HepG2 (cell line): ENCODE results near the gene BLOC1S4. TPM values are rescaled to one million over a fixed set of nuclear protein-coding genes. Genes with fewer than 3 reads are reported as not detected.

Experiments
- ATAC-seq: fragments of 200-7000 bp; cut with Tn5 transposase; 3 replicates; pipeline ENCODE4 v1.9.1; 2020; ENCODE audit warnings: mild to moderate bottlenecking, moderate library complexity
- BruUV-seq: library from RNA; stranded (reverse); fragments of 400-500 nt; replicated peaks from 2 replicates; lab custom pipeline; 2021; lab: Mats Ljungman, UMichigan
- CTCF ChIA-PET: fragments of 300-600 bp; formaldehyde crosslinking; extraction: SDS; loops from one replicate; lab custom pipeline; 2021; ENCODE audit warnings: low total read pairs, inconsistent platforms, low intra/inter-chr PET ratio; lab: Yijun Ruan, JAX
- POLR2A ChIA-PET: fragments of 350-600 bp; sonication (Branson Sonifier 250); formaldehyde crosslinking; loops from one replicate; lab custom pipeline; 2020; ENCODE audit warnings: antibody characterized with exemption, inconsistent platforms; lab: Yijun Ruan, JAX
- DNase-seq: peaks from one replicate; pipeline ENCODE4 v3.0.0-alpha.2; 2015; ENCODE audit warnings: low spot score
- FAIRE-seq: peaks from 3 replicates; lab custom pipeline; 2011; peaks lifted over from hg19 to GRCh38; lab: Jason Lieb, UNC
- H2AFZ ChIP-seq: one replicate; pipeline ENCODE4 v1.6.1; 2011; ENCODE audit warnings: low read length, inconsistent platforms
- H3K27ac ChIP-seq: fragments of 300-600 bp; 3 replicates; pipeline ENCODE4 v1.8.0; 2011; ENCODE audit warnings: mixed run types, mild to moderate bottlenecking, mixed read lengths, low read length, inconsistent platforms; ENCODE audit not compliant: insufficient read depth; ENCODE audit errors: extremely low read length
- H3K27me3 ChIP-seq, 2 experiments: fragments of 200-600 bp in 1 of 2; 2 replicates in 1 of 2; 3 replicates in 1 of 2; pipeline versions ENCODE4 v1.6.0 to v1.8.0; 2011; ENCODE audit warnings: low read length in 2 of 2, mild to moderate bottlenecking in 2 of 2, moderate library complexity in 2 of 2, inconsistent platforms in 1 of 2; ENCODE audit not compliant: insufficient read depth in 2 of 2, control insufficient read depth in 1 of 2
- H3K36me3 ChIP-seq, 2 experiments: fragments of 200-600 bp in 1 of 2; replicated peaks in 1 of 2; 2 replicates in 1 of 2; 3 replicates in 1 of 2; pipeline versions ENCODE4 v1.5.1 to v1.8.0; 2011; ENCODE audit warnings: low read length in 2 of 2, inconsistent platforms in 1 of 2; ENCODE audit not compliant: insufficient read depth in 2 of 2, control insufficient read depth in 1 of 2
- H3K4me1 ChIP-seq: 2 replicates; pipeline ENCODE4 v1.5.1; 2012; ENCODE audit warnings: low read length, inconsistent platforms; ENCODE audit not compliant: insufficient read depth
- H3K4me2 ChIP-seq: 2 replicates; pipeline ENCODE4 v1.6.0; 2011; ENCODE audit warnings: low read depth, low read length, inconsistent platforms
- H3K4me3 ChIP-seq, 3 experiments: fragments of 200-600 bp in 1 of 3; sonication (generic), shearing (Covaris generic) in 1 of 3; replicated peaks in 1 of 3; 2 replicates each; pipeline ENCODE4 v1.5.1; 2011 to 2016; ENCODE audit warnings: low read length in 3 of 3, inconsistent platforms in 2 of 3, low read depth in 2 of 3, mild to moderate bottlenecking in 2 of 3, control low read depth in 1 of 3, mixed read lengths in 1 of 3; ENCODE audit not compliant: insufficient read depth in 1 of 3
- H3K79me2 ChIP-seq: one replicate; pipeline ENCODE4 v1.6.1; 2011; ENCODE audit warnings: low read length, inconsistent platforms; ENCODE audit not compliant: insufficient read depth
- H3K9ac ChIP-seq: 2 replicates; pipeline ENCODE4 v1.6.0; 2011; ENCODE audit warnings: mild to moderate bottlenecking, low read depth, low read length, inconsistent platforms; ENCODE audit not compliant: insufficient read depth
- H3K9me3 ChIP-seq: 2 replicates; pipeline ENCODE4 v1.5.1; 2012; ENCODE audit warnings: mild to moderate bottlenecking, low read length
- H4K20me1 ChIP-seq: 2 replicates; pipeline ENCODE4 v1.6.0; 2011; ENCODE audit warnings: inconsistent platforms, mild to moderate bottlenecking, low read length, moderate library complexity; ENCODE audit not compliant: insufficient read depth
- HMG20A ChIP-seq: IDR thresholded peaks from 2 replicates; pipeline ENCODE4 v1.6.1; 2016; ENCODE audit warnings: borderline replicate concordance
- HNF1A ChIP-seq, 2 experiments: sonication (generic) in 1 of 2; formaldehyde crosslinking in 1 of 2; IDR thresholded peaks; 2 replicates each; pipeline versions ENCODE4 v1.4.0 to v1.6.1; 2016 to 2020; ENCODE audit warnings: borderline replicate concordance in 1 of 2, low read depth in 1 of 2, mild to moderate bottlenecking in 1 of 2, missing genetic modification reagents in 1 of 2
- HOXA5 ChIP-seq: sonication (generic); formaldehyde crosslinking; IDR thresholded peaks from 2 replicates; pipeline ENCODE4 v1.4.0; 2020; ENCODE audit warnings: missing genetic modification reagents
- JUNB ChIP-seq: sonication (generic); formaldehyde crosslinking; IDR thresholded peaks from 2 replicates; pipeline ENCODE4 v1.8.0; 2022; ENCODE audit warnings: missing genetic modification reagents, mild to moderate bottlenecking, borderline replicate concordance
- MAF1 ChIP-seq: sonication (generic); formaldehyde crosslinking; IDR thresholded peaks from 2 replicates; pipeline ENCODE4 v1.5.0; 2020; ENCODE audit warnings: missing genetic modification reagents, borderline replicate concordance
- MTA1 ChIP-seq: sonication (generic); formaldehyde crosslinking; IDR thresholded peaks from 2 replicates; pipeline ENCODE4 v1.4.0; 2020; ENCODE audit warnings: missing genetic modification reagents, mild to moderate bottlenecking, borderline replicate concordance
- PLRG1 ChIP-seq: fragments of 450-650 bp; conservative IDR thresholded peaks from 2 replicates; pipeline ENCODE4 v1.6.1; 2016
- SETDB1 ChIP-seq: sonication (generic); formaldehyde crosslinking; IDR thresholded peaks from 2 replicates; pipeline ENCODE4 v1.5.1; 2020; ENCODE audit warnings: missing genetic modification reagents, mild to moderate bottlenecking, borderline replicate concordance
- SMYD3 ChIP-seq: sonication (generic); formaldehyde crosslinking; IDR thresholded peaks from 2 replicates; pipeline ENCODE4 v1.8.1; 2023; ENCODE audit warnings: mild to moderate bottlenecking, missing genetic modification reagents
- TBX2 ChIP-seq: sonication (generic); formaldehyde crosslinking; IDR thresholded peaks from 2 replicates; pipeline ENCODE4 v1.5.0; 2020; ENCODE audit warnings: missing genetic modification reagents, mild to moderate bottlenecking, borderline replicate concordance
- YEATS2 ChIP-seq: sonication (generic); formaldehyde crosslinking; IDR thresholded peaks from 2 replicates; pipeline ENCODE4 v1.4.0; 2020; ENCODE audit warnings: missing genetic modification reagents, borderline replicate concordance
- YY1 ChIP-seq: IDR thresholded peaks from 2 replicates; pipeline ENCODE4 v1.6.1; 2011; ENCODE audit warnings: low read length, low read depth, moderate library complexity, mild to moderate bottlenecking; ENCODE audit not compliant: insufficient read depth, insufficient replicate concordance
- ZBTB25 ChIP-seq: IDR thresholded peaks from 2 replicates; pipeline ENCODE4 v1.6.1; 2018; ENCODE audit warnings: missing genetic modification reagents
- ZNF124 ChIP-seq: sonication (generic); formaldehyde crosslinking; IDR thresholded peaks from 2 replicates; pipeline ENCODE4 v1.4.0; 2020; ENCODE audit warnings: missing genetic modification reagents
- ZNF292 ChIP-seq: sonication (generic); formaldehyde crosslinking; IDR thresholded peaks from 2 replicates; pipeline ENCODE4 v1.8.1; 2022; ENCODE audit warnings: mild to moderate bottlenecking, low read depth, missing genetic modification reagents, borderline replicate concordance
- ZNF329 ChIP-seq: sonication (generic); formaldehyde crosslinking; IDR thresholded peaks from 2 replicates; pipeline ENCODE4 v1.9.0; 2021; ENCODE audit warnings: low read depth, mild to moderate bottlenecking, missing genetic modification reagents
- ZNF629 ChIP-seq: sonication (generic); formaldehyde crosslinking; conservative IDR thresholded peaks from 2 replicates; pipeline ENCODE4 v1.5.0; 2020; ENCODE audit warnings: missing genetic modification reagents
- ZNF775 ChIP-seq: sonication (generic); formaldehyde crosslinking; IDR thresholded peaks from 2 replicates; pipeline ENCODE4 v1.4.0; 2020; ENCODE audit warnings: missing genetic modification reagents, mild to moderate bottlenecking, moderate library complexity, borderline replicate concordance
- ZSCAN12 ChIP-seq: sonication (generic); formaldehyde crosslinking; IDR thresholded peaks from 2 replicates; pipeline ENCODE4 v1.9.0; 2021; ENCODE audit warnings: mild to moderate bottlenecking, missing genetic modification reagents
- WGBS: methylation state at CpG from one replicate; pipeline ENCODE4 v1.1.6; 2017; ENCODE audit warnings: low lambda C conversion rate; 5-methylcytosine and 5-hydroxymethylcytosine counted together
- in situ Hi-C: cut with HindIII; loops from 2 replicates; pipeline ENCODE4 v1.10.0; 2017; ENCODE audit warnings: low pct_unique_long_range_greater_than_20kb; ENCODE audit not compliant: extremely low pct_ligation_motif_present
- intact Hi-C: fragments of 100-400 bp; cut with micrococcal nuclease; formaldehyde crosslinking; loops from one replicate; pipeline ENCODE4 v1.10.0; 2022; ENCODE audit not compliant: unreplicated experiment
- polyA plus RNA-seq, 8 experiments: library from polyadenylated mRNA; depleted of rRNA in 3 of 8; stranded (reverse) in 7 of 8; unstranded in 1 of 8; fragments of >200 nt; fragmentation: Illumina TruSeq in 4 of 8; extraction: Trizol in 4 of 8; gene quantifications; 2 replicates each; pipeline versions ENCODE4 v1.2.1 to v1.2.3, GENCODE V29; 2011 to 2016; ENCODE audit warnings: low read depth in 4 of 8, missing spikeins in 1 of 8, mixed read lengths in 1 of 8; ENCODE audit not compliant: insufficient read depth in 1 of 8
- total RNA-seq, 5 experiments: library from RNA; depleted of rRNA; stranded (reverse); fragments of >200 nt; fragmentation: Illumina TruSeq; extraction: Trizol; gene quantifications; 2 replicates each; pipeline ENCODE4 v1.2.3, GENCODE V29; 2016; ENCODE audit warnings: low read depth in 1 of 5

Gene BLOC1S4
- total and polyA plus RNA-seq, 2 of the 13 experiments (the other 11 are each of a cell fraction or from before 2014, with no cell fraction given) = 15.5 to 20.9 TPM

GRCh38 chr4:6721121-6721520, 5.1 kb downstream of the BLOC1S4 start:
- Histone ChIP-seq H3K79me2 (peaks cover 21% of the 10 kb centered on the region), H3K36me3 (no peaks in the 10 kb centered on the region), H3K27me3 (no peaks in the 10 kb centered on the region), H3K4me1 (peaks cover 59% of the 10 kb centered on the region), H3K4me3 (no peak overlapping the region), H3K4me2 (no peak overlapping the region), H3K9me3 (no peaks in the 10 kb centered on the region), H4K20me1 (0 out of 2 replicates have a peak, but pooled peaks cover 8% of the 10 kb centered on the region), H3K9ac (no peak overlapping the region), H3K27ac (no peak overlapping the region), H2AFZ (no peak overlapping the region)
- WGBS = 81% methylated on average over 7 of the region's 10 CpGs
- BruUV-seq = no TSS peak
- ChIA-PET CTCF (interaction anchor here (1.6 to 3.2 kb wide), 2 partner anchors 153 to 350 kb away, joined by 5 to 50 read pairs; no protein-coding TSS in a partner anchor), POLR2A (interaction anchor here (1.4 kb wide), 1 partner anchor 188 kb away, joined by 4 read pairs; the partner anchor contains the start of gene TBC1D14)
- in situ Hi-C loops = loop anchor here (5.0 kb wide), 1 partner anchor 156 kb away; no protein-coding TSS in a partner anchor
- FAIRE-seq = no peak
- no peak for DNase-seq
- intact Hi-C loops = loop anchor here (2.0 to 5.0 kb wide), 2 partner anchors 41 to 58 kb away; no protein-coding TSS in a partner anchor
- no peak for ATAC-seq
- TF ChIP-seq ZNF329 (CRISPR knock-in tag) (no peak), JUNB (no peak), TBX2 (no peak), SETDB1 (CRISPR knock-in tag) (no peak), YY1 (no peak), HNF1A (IDR thresholded peaks at IDR 0.05; ENCODE audit: low read depth) (no peak), HNF1A (CRISPR knock-in tag; IDR thresholded peaks at IDR 0.05; ENCODE audit: borderline replicate concordance) (no peak), PLRG1 (no peak), ZNF629 (CRISPR knock-in tag) (no peak), SMYD3 (CRISPR knock-in tag) (no peak), ZNF292 (CRISPR knock-in tag) (no peak), HMG20A (CRISPR knock-in tag) (no peak), MAF1 (no peak), HOXA5 (CRISPR knock-in tag) (no peak), ZBTB25 (CRISPR knock-in tag) (no peak), ZNF124 (no peak), ZSCAN12 (CRISPR knock-in tag) (no peak), YEATS2 (CRISPR knock-in tag) (no peak), ZNF775 (CRISPR knock-in tag) (no peak), MTA1 (CRISPR knock-in tag) (no peak)
